Calu3 (cell line): ENCODE data around the gene PSME1. TPM values are rescaled to one million over a fixed set of nuclear protein-coding genes. Genes with fewer than 3 reads are reported as not detected.
A peak's percentile ranks its signal among the peaks of the same experiment; 100 is the strongest.

Source experiments
- Bru-seq: library from RNA; stranded (reverse); fragments of 400-500 nt; gene quantifications from one replicate; lab custom pipeline; 2021; lab: Mats Ljungman, UMichigan
- BruChase-seq, 2 experiments: library from RNA; stranded (reverse); fragments of 400-500 nt; gene quantifications; one replicate each; lab custom pipeline; 2021; lab: Mats Ljungman, UMichigan
- BruUV-seq: library from RNA; stranded (reverse); fragments of 400-500 nt; replicated peaks from 2 replicates; lab custom pipeline; 2021; lab: Mats Ljungman, UMichigan
- CTCF ChIA-PET: fragments of 300-600 bp; sonication (Branson Sonifier 250); formaldehyde crosslinking; loops from one replicate; lab custom pipeline; 2022; ENCODE audit warnings: antibody characterized with exemption; lab: Charles Lee
- DNase-seq: peaks from one replicate; pipeline ENCODE4 v3.0.0; 2022
- H3K27ac Mint-ChIP-seq: one replicate; pipeline ENCODE4 v1.8.0; 2022; ENCODE audit warnings: mixed read lengths; ENCODE audit not compliant: unreplicated experiment
- H3K27me3 Mint-ChIP-seq: one replicate; pipeline ENCODE4 v1.8.0; 2022; ENCODE audit warnings: mixed read lengths; ENCODE audit not compliant: unreplicated experiment
- H3K36me3 Mint-ChIP-seq: one replicate; pipeline ENCODE4 v1.8.0; 2022; ENCODE audit warnings: mild to moderate bottlenecking, moderate library complexity, mixed read lengths; ENCODE audit not compliant: insufficient read depth, unreplicated experiment
- H3K4me1 Mint-ChIP-seq: one replicate; pipeline ENCODE4 v1.8.0; 2022; ENCODE audit warnings: mild to moderate bottlenecking, low read depth, mixed read lengths; ENCODE audit not compliant: unreplicated experiment
- H3K4me3 Mint-ChIP-seq: one replicate; pipeline ENCODE4 v1.8.0; 2022; ENCODE audit warnings: mild to moderate bottlenecking, low read depth, moderate library complexity, mixed read lengths; ENCODE audit not compliant: unreplicated experiment
- H3K9me3 Mint-ChIP-seq: one replicate; pipeline ENCODE4 v1.8.0; 2022; ENCODE audit warnings: low read depth, mixed read lengths; ENCODE audit not compliant: unreplicated experiment
- intact Hi-C: fragments of 100-400 bp; cut with micrococcal nuclease; formaldehyde crosslinking; loops from one replicate; pipeline ENCODE4 v1.10.0; 2022; ENCODE audit not compliant: unreplicated experiment
- long read RNA-seq: library from polyadenylated mRNA; stranded (forward); transcript quantifications from one replicate; pipeline ENCODE4 v2.0.0, GENCODE V29; 2022
- total RNA-seq: library from RNA; stranded (reverse); gene quantifications from 2 replicates; pipeline ENCODE4 v1.2.3, GENCODE V29; 2022
- TF ChIP-seq, protein P1 (sequence below): fragments of 200-600 bp; IDR thresholded peaks from one replicate; pipeline ENCODE4 v1.8.0; 2022; ENCODE audit warnings: antibody characterized with exemption; ENCODE audit not compliant: unreplicated experiment

PSME1 gene
- 259 and 289 TPM in 2 replicates for total RNA-seq
- Bru-seq, nascent RNA: percentile 84 among the genes with signal in this experiment
- BruChase-seq, experiment 1, labeled RNA remaining after a 6-hour chase: percentile 97 among the genes with signal in this experiment
- percentile 90 among the genes with signal in this experiment for BruChase-seq, experiment 2, labeled RNA remaining after a 2-hour chase
- long read RNA-seq, transcript PSME1-210 (11 exons, 945 nt): minor isoform, 7 of 5,097 reads
- long read RNA-seq, transcript PSME1-201 (11 exons, 1,006 nt): major isoform, 378 of 5,097 reads
- long read RNA-seq, partial matches to known transcripts: 4,660 of 5,097 reads
- long read RNA-seq, other reads (novel, unspliced or antisense): 49 of 5,097 reads

DNA sequence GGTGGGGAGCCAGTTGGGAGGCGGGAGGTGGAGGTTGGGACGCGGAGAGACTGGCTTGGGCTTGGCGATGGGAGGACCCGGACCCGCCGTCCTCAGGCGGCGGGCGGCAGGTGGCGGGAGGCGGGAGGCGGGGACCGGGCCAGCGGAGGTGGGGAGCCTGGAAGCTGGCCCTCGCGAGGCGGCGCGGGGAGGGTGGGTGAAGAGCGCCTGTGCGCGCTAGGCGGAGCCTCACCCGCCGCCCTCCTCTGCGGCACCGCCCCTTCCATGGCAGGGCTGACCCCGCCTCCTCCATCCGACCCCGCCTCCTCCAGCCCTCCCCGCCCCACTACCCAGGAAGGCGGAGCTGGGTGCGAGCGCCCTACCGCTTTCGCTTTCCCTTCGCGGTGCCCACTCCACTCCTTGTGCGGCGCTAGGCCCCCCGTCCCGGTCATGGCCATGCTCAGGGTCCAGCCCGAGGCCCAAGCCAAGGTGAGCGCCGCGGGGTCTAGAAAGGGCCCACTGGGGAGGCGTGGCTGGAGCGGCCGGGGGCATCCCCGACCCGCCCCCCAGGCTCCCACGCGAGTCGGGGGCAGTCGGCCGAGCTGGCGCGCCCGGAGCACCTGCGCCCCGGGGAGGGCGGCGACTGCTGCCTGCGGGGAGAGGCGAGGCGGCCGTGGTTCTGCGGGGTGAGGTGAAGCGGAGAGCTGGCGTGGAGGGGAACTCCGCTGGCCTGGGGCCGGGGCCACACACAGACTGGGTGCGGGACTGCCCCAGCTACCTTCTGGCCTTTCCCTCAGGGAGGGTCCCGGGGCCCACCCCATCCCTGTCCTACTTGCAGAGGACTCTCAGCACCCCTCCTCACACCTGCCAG is at the start of gene PSME1:
TSS of gene PSME1 (plus strand) at position 361 of the 850 bp plus-strand sequence. CDS start at position 430, 69 bp downstream.
- Mint-ChIP-seq H3K36me3 (peaks cover 46% of the 10 kb centered on the region), H3K4me1 (peaks cover 30% of the 10 kb centered on the region), H3K27me3 (no peaks in the 10 kb centered on the region), H3K27ac (peak within 1 kb of the TSS; percentile 69), H3K9me3 (no peaks in the 10 kb centered on the region), H3K4me3 (peak within 1 kb of the TSS; percentile 82)
- CTCF ChIA-PET: interaction anchor here (0.9 to 2.5 kb wide), 7 partner anchors 11 to 56 kb away, joined by 3 to 9 read pairs (median 5); partner anchors contain the start of genes DCAF11, IRF9, NRL and PCK2
- TF ChIP-seq, protein P1, sequence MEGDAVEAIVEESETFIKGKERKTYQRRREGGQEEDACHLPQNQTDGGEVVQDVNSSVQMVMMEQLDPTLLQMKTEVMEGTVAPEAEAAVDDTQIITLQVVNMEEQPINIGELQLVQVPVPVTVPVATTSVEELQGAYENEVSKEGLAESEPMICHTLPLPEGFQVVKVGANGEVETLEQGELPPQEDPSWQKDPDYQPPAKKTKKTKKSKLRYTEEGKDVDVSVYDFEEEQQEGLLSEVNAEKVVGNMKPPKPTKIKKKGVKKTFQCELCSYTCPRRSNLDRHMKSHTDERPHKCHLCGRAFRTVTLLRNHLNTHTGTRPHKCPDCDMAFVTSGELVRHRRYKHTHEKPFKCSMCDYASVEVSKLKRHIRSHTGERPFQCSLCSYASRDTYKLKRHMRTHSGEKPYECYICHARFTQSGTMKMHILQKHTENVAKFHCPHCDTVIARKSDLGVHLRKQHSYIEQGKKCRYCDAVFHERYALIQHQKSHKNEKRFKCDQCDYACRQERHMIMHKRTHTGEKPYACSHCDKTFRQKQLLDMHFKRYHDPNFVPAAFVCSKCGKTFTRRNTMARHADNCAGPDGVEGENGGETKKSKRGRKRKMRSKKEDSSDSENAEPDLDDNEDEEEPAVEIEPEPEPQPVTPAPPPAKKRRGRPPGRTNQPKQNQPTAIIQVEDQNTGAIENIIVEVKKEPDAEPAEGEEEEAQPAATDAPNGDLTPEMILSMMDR: no peak
- intact Hi-C loops: no loop called here
- peak; percentile 96 for DNase-seq
- no TSS peak for BruUV-seq

DNA sequence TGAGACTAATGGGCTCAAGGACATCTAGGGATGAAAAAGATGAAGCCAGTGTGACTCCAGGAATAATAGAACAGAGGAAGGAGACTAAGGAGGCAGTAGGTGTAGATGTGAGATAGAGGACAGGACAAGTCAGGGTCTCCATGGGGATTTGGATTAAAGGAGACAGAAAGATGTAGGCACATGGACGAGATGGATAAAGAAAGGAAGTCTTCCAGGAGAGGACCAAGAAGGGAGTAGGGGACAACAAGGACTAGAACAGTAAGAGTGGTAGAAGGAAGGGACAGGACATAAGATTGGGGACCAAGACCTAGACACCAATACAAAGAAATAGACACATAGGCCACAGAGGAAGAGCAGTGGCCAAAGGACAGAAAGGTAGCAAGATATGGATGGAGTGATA is 49.0 kb upstream of the PSME1 start:
- BruUV-seq: no TSS peak
- Mint-ChIP-seq H3K4me1 (peaks cover 6% of the 10 kb centered on the region), H3K27ac (no peak overlapping the region), H3K36me3 (peaks cover under 1% of the 10 kb centered on the region), H3K27me3 (peaks cover 14% of the 10 kb centered on the region), H3K4me3 (no peak overlapping the region), H3K9me3 (no peaks in the 10 kb centered on the region)
- TF ChIP-seq, protein P1: no peak
- no peak for DNase-seq
- CTCF ChIA-PET: no interaction called here
- intact Hi-C loops: no loop called here

DNA sequence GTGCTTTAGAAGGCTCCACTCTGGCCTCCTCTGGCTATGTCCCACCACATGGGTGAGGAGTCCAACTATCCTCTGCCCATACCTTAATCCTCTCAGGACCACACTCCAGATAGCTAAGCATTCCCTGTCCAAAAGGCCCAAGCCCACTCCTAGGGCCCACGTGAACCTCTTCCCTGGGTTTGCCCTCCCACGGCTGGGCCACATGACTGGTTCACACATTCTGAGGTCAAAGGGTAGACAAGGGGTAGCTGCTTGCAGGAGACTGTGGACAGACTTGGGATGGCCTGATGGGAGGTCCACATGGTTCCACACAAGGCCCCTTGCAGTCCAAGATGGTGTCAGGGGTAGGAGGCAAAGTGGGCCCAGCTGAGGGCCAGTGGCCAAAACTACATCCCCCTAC is 47.9 kb upstream of the PSME1 start:
- Mint-ChIP-seq H3K27ac (no peak overlapping the region), H3K36me3 (peaks cover 5% of the 10 kb centered on the region), H3K9me3 (no peaks in the 10 kb centered on the region), H3K4me3 (no peak overlapping the region), H3K27me3 (peaks cover 14% of the 10 kb centered on the region), H3K4me1 (peaks cover 12% of the 10 kb centered on the region)
- no TSS peak for BruUV-seq
- intact Hi-C loops: no loop called here
- no peak for DNase-seq
- CTCF ChIA-PET: interaction anchor here (1.9 kb wide), 1 partner anchor 21 kb away, joined by 5 read pairs; no protein-coding TSS in a partner anchor
- TF ChIP-seq, protein P1: no peak

DNA sequence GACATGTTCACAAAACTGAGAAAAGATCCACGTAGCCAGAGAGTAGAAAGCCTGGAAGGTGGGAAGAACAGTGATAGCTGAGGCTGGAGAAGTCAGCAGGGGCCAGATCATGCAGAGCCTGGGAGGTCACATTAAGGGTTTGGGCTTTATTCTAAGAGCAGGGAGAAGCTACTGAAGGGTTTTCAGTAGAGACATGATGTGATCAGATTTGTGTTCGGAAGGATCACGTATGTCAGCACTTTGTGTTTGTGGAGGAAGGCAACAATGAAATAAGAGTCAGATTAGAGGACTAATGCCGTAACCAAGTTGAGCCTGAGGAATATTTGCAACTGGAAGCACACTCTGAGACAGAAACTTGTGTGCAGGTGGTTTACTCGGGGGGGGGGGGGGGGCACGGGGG is 46.1 kb upstream of the PSME1 start:
- intact Hi-C loops: loop anchor here (1.0 kb wide), 2 partner anchors 32 to 76 kb away; no protein-coding TSS in a partner anchor
- Mint-ChIP-seq H3K9me3 (no peaks in the 10 kb centered on the region), H3K27ac (no peak overlapping the region), H3K4me1 (peaks cover 20% of the 10 kb centered on the region), H3K36me3 (peaks cover 22% of the 10 kb centered on the region), H3K27me3 (peaks cover 14% of the 10 kb centered on the region), H3K4me3 (no peak overlapping the region)
- TF ChIP-seq, protein P1: no peak
- BruUV-seq: no TSS peak
- CTCF ChIA-PET: interaction anchor here (1.0 to 5.7 kb wide), 6 partner anchors 9 to 71 kb away, joined by 3 to 68 read pairs (median 6); partner anchors contain the start of genes DCAF11, IRF9 and NRL
- DNase-seq: no peak
